Erythroblast (primary cell): Measurements from ENCODE around the gene MZF1.

Experiments
- GATA1 ChIP-seq: IDR thresholded peaks from 2 replicates; pipeline ENCODE4 v1.6.1; 2011; ENCODE audit warnings: low read depth, mild to moderate bottlenecking, control low read depth, low read length, moderate library complexity
- POLR2A ChIP-seq: IDR thresholded peaks from 2 replicates; pipeline ENCODE4 v1.6.1; 2011; ENCODE audit warnings: mild to moderate bottlenecking, low read length

- no peak for TF ChIP-seq POLR2A
- TF ChIP-seq GATA1: no peak
Observed at GRCh38 chr19:58516246-58516836, 56.8 kb downstream of the MZF1 start.
